ENCODE measurements around the gene CAPN1. TPM values are rescaled to one million over a fixed set of nuclear protein-coding genes. Genes with fewer than 3 reads are reported as not detected.
"Not testable (repeated sequence)": the region's sequence is repeated elsewhere in the genome, so short reads cannot be mapped to it uniquely, and the experiment has no call there.

CAPN1 gene
- 10 to 100 TPM; 65.5 to 86.2 (median 81.9) TPM for total RNA-seq

DNA sequence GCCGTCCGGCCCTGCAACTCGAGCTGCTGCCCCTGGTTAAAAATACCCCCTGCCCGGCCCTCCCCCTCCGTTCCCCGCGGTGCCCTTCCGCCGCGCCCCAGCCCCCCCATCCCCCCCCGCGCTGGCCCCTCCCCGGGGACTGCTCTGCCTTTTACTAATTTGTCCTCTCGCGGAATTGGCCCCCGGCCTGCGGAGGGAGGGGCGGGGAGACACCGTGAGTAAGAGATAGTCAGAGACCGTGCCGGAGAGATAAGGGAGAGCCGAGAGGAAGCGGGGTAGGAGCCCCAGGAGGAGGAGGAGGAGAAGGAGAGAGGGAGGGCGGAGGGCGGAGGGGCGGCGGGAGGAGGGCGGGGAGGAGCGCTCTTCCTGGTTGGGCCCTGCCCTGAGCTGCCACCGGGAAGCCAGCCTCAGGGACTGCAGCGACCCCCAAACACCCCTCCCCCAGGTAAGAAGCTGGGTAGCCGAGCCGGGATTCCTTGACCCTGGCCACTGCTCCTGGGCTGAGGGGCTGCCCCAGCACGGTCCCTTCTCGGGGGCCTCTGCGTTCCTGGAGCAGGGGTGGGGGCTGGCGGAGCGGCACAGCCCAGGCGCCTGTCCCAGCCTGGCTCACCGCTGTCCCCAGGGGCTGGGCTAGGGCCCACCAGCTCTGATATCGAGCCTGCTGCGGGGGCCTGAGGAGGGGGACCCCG is at the start of gene CAPN1:
TSS of gene CAPN1 (plus strand) at position 360 of the 689 bp plus-strand sequence. CDS start 774 bp downstream, outside the sequence.
- ATAC-seq (peak; percentile 87 to 88), DNase-seq (peak; percentile 63)
- H3K27me3 Mint-ChIP-seq (ENCODE audit: low read depth), result no peaks in the 10 kb centered on the region
- H3K4me1 Mint-ChIP-seq (ENCODE audit: low read depth), result peaks cover 17% of the 10 kb centered on the region
- peaks cover 8% of the 10 kb centered on the region for H3K36me3 Mint-ChIP-seq (ENCODE audit: insufficient read depth)
- H3K4me3 Mint-ChIP-seq, result peak within 1 kb of the TSS; percentile 88
- no peaks in the 10 kb centered on the region for H3K9me3 Mint-ChIP-seq

GRCh38 chr11:65132238-65132987 is 49.3 kb upstream of the CAPN1 start:
- peak overlapping the region; percentile 99 for H3K4me3 Mint-ChIP-seq
- H3K27me3 Mint-ChIP-seq (ENCODE audit: low read depth), result no peaks in the 10 kb centered on the region
- no peaks in the 10 kb centered on the region for H3K9me3 Mint-ChIP-seq
- H3K4me1 Mint-ChIP-seq (ENCODE audit: low read depth), result peaks cover 35% of the 10 kb centered on the region
- ATAC-seq (no peak), DNase-seq (no peak)
- peaks cover 12% of the 10 kb centered on the region for H3K36me3 Mint-ChIP-seq (ENCODE audit: insufficient read depth)

DNA sequence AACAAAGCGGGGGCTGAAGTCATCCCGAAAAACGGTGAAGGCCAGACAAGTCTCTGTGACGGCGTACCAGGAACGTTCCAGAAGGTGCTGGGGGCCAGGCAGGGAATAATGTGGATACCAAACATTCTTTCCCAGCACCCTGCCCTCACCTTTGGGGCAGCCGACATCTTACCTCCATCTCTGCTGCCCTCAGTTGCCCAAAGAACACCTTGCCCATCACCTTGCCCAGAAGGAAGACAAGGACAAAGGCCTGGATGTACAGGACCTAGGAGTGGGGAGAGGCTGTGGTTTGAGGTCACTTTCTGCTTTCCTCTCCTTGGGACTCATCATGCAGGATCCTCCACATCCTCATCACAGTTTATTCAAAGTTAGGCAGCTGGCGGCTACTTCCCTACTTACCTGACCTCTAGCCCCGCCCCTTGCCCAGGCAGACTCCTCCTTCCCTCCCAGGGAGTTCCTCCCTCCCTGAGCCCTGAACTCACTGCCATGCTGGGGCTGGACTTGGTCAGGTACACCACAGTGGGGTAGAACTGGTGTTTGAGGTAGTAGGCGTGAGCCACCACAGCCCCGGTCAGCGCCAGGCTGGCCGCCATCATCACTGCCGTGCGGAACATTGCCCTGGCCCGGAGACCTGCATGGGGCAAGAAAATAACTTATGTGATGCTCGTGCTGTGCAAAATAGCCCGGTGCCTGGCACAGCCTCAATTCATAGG is 48.6 kb upstream of the CAPN1 start:
- Mint-ChIP-seq H3K4me3 (peak overlapping the region; percentile 99), H3K36me3 (ENCODE audit: insufficient read depth) (peaks cover 12% of the 10 kb centered on the region), H3K9me3 (no peaks in the 10 kb centered on the region), H3K4me1 (ENCODE audit: low read depth) (peaks cover 37% of the 10 kb centered on the region), H3K27me3 (ENCODE audit: low read depth) (no peaks in the 10 kb centered on the region)
- DNase-seq (peak; percentile 44), ATAC-seq (no peak)

- H3K36me3 Mint-ChIP-seq (ENCODE audit: insufficient read depth), result peaks cover 12% of the 10 kb centered on the region
- DNase-seq (no peak), ATAC-seq (peak in 1 of 2 donors; percentile 1)
- H3K4me1 Mint-ChIP-seq (ENCODE audit: low read depth), result peaks cover 37% of the 10 kb centered on the region
- no peaks in the 10 kb centered on the region for H3K27me3 Mint-ChIP-seq (ENCODE audit: low read depth)
- H3K4me3 Mint-ChIP-seq, result peak overlapping the region; percentile 99
- H3K9me3 Mint-ChIP-seq, result no peaks in the 10 kb centered on the region
Observed at GRCh38 chr11:65133724-65134123, 48.0 kb upstream of the CAPN1 start.

DNA sequence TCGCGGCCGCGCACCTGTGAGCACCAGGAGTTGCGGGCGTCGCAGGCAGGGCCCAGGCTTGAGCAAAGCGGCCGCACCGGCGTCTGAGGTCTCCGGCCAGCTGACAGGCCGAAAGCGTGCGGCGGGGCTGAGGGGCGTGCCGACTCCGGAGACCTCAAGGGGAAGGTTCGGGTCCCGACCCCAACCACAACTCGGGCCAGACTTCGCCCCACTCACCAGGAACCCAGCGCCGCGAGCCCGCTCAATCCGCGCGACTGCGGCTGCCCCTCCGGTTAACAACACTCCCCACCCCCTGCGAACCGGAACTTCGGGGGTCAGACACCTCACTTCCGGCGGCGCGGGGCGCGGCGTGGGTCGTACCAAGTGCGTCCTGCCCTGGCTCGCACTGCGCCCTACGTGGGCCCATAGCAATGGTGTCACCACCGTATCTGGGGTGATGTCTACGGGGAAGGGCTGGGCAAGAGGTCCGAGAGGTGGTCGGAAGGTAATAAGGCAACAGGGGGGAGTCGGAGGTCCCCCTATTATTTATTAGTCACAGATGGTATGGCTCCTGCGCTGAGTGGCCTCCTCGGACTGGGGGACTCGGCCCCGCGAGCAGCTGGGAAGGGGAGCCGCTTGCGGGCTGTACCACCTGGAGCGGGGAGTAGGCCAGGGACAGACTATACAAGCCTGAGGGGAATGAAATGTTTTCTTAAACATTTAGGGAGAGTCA is 47.3 kb upstream of the CAPN1 start, which contains the start of gene SYVN1:
TSS of gene SYVN1 (minus strand) at position 280 of the 712 bp plus-strand sequence. CDS start 918 bp downstream, outside the sequence.
- Mint-ChIP-seq H3K9me3 (no peaks in the 10 kb centered on the region), H3K36me3 (ENCODE audit: insufficient read depth) (peaks cover 12% of the 10 kb centered on the region), H3K27me3 (ENCODE audit: low read depth) (no peaks in the 10 kb centered on the region), H3K4me3 (peak within 1 kb of the TSS; percentile 99), H3K4me1 (ENCODE audit: low read depth) (peaks cover 37% of the 10 kb centered on the region)
- DNase-seq, result peak; percentile 88
- peak; percentile 84 to 87 for ATAC-seq

- H3K36me3 Mint-ChIP-seq (ENCODE audit: insufficient read depth), result peaks cover 12% of the 10 kb centered on the region
- ATAC-seq (peak; percentile 87 to 89), DNase-seq (peak; percentile 76)
- H3K4me1 Mint-ChIP-seq (ENCODE audit: low read depth), result peaks cover 37% of the 10 kb centered on the region
- H3K27me3 Mint-ChIP-seq (ENCODE audit: low read depth), result no peaks in the 10 kb centered on the region
- H3K9me3 Mint-ChIP-seq, result no peaks in the 10 kb centered on the region
- peak overlapping the region; percentile 99 for H3K4me3 Mint-ChIP-seq
Observed at GRCh38 chr11:65134952-65135632, 46.6 kb upstream of the CAPN1 start.

- H3K9me3 Mint-ChIP-seq, result no peaks in the 10 kb centered on the region
- DNase-seq (no peak), ATAC-seq (no peak)
- H3K27me3 Mint-ChIP-seq (ENCODE audit: low read depth), result no peaks in the 10 kb centered on the region
- peak overlapping the region; percentile 99 for H3K4me3 Mint-ChIP-seq
- H3K36me3 Mint-ChIP-seq (ENCODE audit: insufficient read depth), result peaks cover 12% of the 10 kb centered on the region
- peaks cover 37% of the 10 kb centered on the region for H3K4me1 Mint-ChIP-seq (ENCODE audit: low read depth)
Observed at GRCh38 chr11:65135633-65136145, 46.0 kb upstream of the CAPN1 start.

DNA sequence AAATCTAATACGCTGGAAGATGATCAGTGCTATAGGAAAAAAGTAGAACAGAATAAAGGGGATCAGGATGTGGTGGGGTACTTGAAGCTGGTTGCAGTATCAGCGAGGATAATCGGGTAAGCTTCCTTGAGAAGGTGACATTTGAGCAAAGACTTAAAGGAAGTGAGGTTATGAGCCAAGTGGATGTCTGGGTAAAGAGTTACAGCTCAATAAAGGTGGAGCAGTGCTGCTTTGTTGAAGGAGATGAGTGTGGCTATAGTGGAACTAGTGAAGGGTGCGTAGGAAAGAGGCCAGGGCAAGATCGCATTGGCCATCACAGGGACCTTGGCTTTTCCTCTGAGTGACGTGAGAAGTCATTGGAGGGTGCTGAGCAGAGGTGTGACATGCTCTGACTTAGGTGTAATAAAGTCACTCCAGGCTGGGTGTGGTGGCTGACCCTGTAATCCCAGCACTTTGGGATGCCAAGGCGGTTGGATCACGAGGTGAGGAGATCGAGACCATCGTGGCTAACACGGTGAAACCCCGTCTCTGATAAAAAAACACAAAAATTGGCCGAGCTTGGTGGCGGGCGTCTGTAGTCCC is 45.1 kb upstream of the CAPN1 start:
- Mint-ChIP-seq H3K9me3 (no peaks in the 10 kb centered on the region), H3K4me3 (peak overlapping the region; percentile 72), H3K36me3 (ENCODE audit: insufficient read depth) (peaks cover 8% of the 10 kb centered on the region), H3K27me3 (ENCODE audit: low read depth) (no peaks in the 10 kb centered on the region), H3K4me1 (ENCODE audit: low read depth) (peaks cover 36% of the 10 kb centered on the region)
- DNase-seq (no peak), ATAC-seq (no peak)

- Mint-ChIP-seq H3K9me3 (no peaks in the 10 kb centered on the region), H3K36me3 (ENCODE audit: insufficient read depth) (no peaks in the 10 kb centered on the region), H3K4me3 (no peak overlapping the region), H3K4me1 (ENCODE audit: low read depth) (peaks cover 5% of the 10 kb centered on the region), H3K27me3 (ENCODE audit: low read depth) (peaks cover 3% of the 10 kb centered on the region)
- ATAC-seq, result no peak
- DNase-seq, result no peak
Observed at GRCh38 chr11:65141896-65142494, 39.7 kb upstream of the CAPN1 start.

DNA sequence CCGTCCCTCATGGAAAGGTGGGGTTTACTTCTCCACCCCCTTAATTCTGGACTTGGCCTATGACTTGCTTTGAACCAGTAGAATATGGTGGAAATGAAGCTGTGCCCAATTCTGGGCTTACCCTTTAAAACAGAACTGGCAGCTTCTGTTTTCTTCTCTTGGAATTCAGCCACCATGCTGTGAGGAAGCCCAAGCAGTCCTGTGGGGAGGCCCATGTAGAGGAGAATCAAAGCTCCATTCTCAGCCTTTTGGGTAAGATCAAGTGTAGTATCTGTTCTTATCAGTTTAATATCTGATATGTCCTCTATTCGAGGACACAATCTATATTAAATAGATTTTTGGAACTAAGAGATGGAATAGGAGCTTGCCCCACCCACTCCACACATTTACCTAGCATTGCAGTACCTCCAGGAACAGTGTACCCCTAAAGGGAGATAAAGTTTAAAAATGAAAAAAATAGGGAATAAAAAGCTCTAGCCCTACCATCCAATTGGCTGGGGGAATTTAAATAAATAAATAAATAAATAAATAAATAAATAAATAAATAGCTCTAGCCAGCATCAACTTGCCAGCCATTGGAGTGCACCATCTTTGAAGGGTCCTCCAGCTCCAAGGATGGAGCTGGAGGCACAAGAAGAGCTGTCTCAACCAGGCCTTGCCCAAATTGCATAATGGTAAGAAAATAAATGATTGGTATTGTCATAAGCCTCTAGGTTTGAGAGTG is 34.2 kb upstream of the CAPN1 start:
- Mint-ChIP-seq H3K4me3 (no peak overlapping the region), H3K9me3 (no peaks in the 10 kb centered on the region), H3K27me3 (ENCODE audit: low read depth) (peaks cover 5% of the 10 kb centered on the region), H3K4me1 (ENCODE audit: low read depth) (no peaks in the 10 kb centered on the region), H3K36me3 (ENCODE audit: insufficient read depth) (no peaks in the 10 kb centered on the region)
- DNase-seq (no peak), ATAC-seq (no peak)

- Mint-ChIP-seq H3K9me3 (no peaks in the 10 kb centered on the region), H3K36me3 (ENCODE audit: insufficient read depth) (no peaks in the 10 kb centered on the region), H3K4me3 (no peak overlapping the region), H3K4me1 (ENCODE audit: low read depth) (no peaks in the 10 kb centered on the region), H3K27me3 (ENCODE audit: low read depth) (peaks cover 5% of the 10 kb centered on the region)
- no peak for DNase-seq
- ATAC-seq, result no peak
Observed at GRCh38 chr11:65148657-65149056, 33.1 kb upstream of the CAPN1 start.

DNA sequence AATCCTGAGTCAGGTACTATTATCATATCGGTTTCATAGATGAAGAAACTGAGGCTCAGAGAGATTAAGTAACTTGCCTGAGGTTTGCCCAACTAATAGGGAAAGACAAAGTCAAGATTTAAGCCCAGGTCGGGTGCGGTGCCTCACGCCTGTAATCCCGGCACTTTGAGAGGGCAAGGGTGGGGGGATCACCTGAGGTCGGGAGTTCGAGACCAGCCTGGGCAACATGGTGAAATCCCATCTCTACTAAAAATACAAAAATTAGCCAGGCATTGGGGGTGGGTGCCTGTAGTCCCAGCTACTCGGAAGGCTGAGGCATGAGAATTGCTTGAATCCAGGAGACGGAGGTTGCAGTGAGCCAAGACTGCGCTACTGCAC is 31.6 kb upstream of the CAPN1 start:
- not testable (repeated sequence) for ATAC-seq; DNase-seq; H3K9me3 Mint-ChIP-seq; H3K4me1 Mint-ChIP-seq (ENCODE audit: low read depth); H3K36me3 Mint-ChIP-seq (ENCODE audit: insufficient read depth); H3K27me3 Mint-ChIP-seq (ENCODE audit: low read depth); H3K4me3 Mint-ChIP-seq
